GM10266 (cell line): ENCODE measurements around the gene IL18BP.

ENCODE experiments used
- DNase-seq: peaks from one replicate; pipeline ENCODE4 v3.0.0; 2012; ENCODE audit errors: extremely low spot score
- TF ChIP-seq, protein P1 (sequence below): IDR thresholded peaks from 2 replicates; pipeline ENCODE4 v1.5.1; 2012; ENCODE audit warnings: mild to moderate bottlenecking, low read depth; ENCODE audit not compliant: control insufficient read depth, insufficient read depth; ENCODE audit errors: missing control alignments

The IL18BP gene

GRCh38 chr11:71971680-71972079, 27.0 kb upstream of the IL18BP start:
- TF ChIP-seq, protein P1, sequence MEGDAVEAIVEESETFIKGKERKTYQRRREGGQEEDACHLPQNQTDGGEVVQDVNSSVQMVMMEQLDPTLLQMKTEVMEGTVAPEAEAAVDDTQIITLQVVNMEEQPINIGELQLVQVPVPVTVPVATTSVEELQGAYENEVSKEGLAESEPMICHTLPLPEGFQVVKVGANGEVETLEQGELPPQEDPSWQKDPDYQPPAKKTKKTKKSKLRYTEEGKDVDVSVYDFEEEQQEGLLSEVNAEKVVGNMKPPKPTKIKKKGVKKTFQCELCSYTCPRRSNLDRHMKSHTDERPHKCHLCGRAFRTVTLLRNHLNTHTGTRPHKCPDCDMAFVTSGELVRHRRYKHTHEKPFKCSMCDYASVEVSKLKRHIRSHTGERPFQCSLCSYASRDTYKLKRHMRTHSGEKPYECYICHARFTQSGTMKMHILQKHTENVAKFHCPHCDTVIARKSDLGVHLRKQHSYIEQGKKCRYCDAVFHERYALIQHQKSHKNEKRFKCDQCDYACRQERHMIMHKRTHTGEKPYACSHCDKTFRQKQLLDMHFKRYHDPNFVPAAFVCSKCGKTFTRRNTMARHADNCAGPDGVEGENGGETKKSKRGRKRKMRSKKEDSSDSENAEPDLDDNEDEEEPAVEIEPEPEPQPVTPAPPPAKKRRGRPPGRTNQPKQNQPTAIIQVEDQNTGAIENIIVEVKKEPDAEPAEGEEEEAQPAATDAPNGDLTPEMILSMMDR: no peak
- no peak for DNase-seq

DNA sequence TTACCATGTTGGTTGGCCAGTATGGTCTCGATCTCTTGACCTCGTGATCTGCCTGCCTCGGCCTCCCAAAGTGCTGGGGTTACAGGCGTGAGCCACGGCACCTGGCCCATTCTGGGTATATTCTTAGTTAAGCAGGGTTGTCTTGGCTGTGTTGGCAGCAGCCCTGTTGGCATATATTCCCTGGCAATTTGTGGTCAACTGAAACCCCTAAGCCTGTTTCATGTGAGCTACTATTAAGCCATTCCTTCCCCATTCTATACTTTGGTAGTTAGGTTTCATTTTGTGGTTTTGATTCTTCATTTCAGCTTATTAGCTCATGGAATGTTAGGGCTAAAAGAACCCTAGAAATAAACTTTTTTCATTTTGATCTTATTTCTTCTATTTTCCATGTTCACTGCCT, 22.2 kb upstream of the IL18BP start:
- TF ChIP-seq, protein P1: no peak
- DNase-seq: no peak

DNA sequence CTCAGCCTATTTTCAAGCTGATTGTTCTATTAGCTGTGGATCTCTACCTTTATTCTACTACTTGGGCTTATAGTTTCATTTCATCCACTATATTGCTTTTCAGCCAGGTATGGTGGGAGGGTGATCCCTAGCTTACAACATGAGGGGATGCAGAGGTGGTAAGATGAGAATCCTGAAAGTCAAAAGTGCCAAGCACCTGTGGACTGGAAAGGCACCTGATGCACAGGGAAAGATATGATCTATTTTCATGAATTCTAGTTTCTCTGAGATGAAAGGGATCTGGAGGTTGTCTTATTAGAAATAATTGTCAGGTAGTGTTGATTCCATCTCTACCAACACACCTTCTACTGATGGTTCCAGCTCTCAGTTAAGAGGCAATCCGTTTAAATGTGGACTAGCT, 21.6 kb upstream of the IL18BP start:
- DNase-seq: no peak
- TF ChIP-seq, protein P1: no peak

DNA sequence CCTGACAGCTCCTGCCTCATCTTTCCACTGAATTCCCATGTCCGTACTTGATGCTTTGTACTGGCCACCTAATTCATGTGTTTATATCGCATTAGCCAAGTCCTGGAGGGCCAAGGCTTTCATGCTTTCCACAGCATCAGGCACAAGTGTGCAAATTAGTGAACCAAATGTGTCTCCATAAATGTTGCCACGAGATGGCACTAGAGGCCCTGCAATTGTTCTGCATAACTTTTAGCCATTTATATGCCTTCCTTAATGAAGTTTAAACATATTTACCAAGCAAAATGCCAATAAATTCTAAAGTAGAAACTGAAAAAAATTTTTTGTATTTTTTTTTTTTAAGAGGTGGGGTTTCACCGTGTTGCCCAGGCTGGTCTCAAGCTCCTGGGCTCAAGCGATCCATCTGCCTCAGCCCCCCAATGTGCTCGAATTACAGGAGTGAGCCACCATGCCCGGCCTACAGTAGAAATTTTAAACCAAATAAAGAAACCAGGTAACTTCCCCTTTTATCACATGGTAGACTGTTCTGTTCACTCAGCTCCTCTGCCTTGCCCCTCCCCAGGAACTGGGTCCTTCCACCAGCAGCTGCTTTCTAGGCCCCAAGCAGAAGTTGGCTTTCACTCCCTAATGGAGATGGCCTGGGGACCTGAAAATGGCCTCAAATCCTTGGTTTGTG, 20.8 kb upstream of the IL18BP start:
- peak; percentile 38 for DNase-seq
- TF ChIP-seq, protein P1: peak; percentile 69

DNA sequence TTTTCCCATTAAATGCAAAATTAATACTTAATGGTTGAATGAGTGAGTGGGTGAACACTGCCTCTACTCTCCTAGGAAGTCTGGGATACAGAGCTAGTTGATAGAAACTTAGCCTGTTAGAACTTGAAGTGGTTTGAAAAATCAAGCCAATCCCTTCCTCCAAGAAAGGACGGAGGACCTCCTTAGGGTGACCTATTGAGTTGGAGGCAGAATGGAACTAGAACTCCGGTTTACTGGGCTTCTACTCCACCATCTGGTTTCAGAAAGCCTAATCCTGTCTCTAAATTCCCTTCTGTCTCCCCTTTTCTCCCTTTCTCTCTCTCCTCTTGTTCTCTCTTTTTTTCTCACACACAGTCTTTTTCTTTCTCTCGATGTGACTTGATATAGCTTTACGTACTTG, 19.6 kb upstream of the IL18BP start:
- TF ChIP-seq, protein P1: no peak
- no peak for DNase-seq

- no peak for DNase-seq
- TF ChIP-seq, protein P1: no peak
Measured at GRCh38 chr11:71979602-71980001, 19.1 kb upstream of the IL18BP start.

GRCh38 chr11:71986131-71986530, 12.6 kb upstream of the IL18BP start:
- TF ChIP-seq, protein P1: no peak
- DNase-seq: no peak
